Ovary (tissue), 3 donors: ENCODE results near the gene EFHB.

Experiments used
- CTCF ChIP-seq, 3 donors: fragments of 450-650 bp in 2 of 3; fragments of 200-600 bp in 1 of 3; IDR thresholded peaks; one replicate each; pipeline versions ENCODE4 v1.5.1 to v1.8.0; 2016 to 2022; ENCODE audit warnings: antibody characterized with exemption in 3 of 3, mild to moderate bottlenecking in 1 of 3
- EP300 ChIP-seq: sonication (generic); formaldehyde crosslinking; IDR thresholded peaks from one replicate; pipeline ENCODE4 v1.6.1; 2017; ENCODE audit warnings: antibody characterized with exemption
- donor health status: DM: no; HTN: no; CAD: no.

DNA sequence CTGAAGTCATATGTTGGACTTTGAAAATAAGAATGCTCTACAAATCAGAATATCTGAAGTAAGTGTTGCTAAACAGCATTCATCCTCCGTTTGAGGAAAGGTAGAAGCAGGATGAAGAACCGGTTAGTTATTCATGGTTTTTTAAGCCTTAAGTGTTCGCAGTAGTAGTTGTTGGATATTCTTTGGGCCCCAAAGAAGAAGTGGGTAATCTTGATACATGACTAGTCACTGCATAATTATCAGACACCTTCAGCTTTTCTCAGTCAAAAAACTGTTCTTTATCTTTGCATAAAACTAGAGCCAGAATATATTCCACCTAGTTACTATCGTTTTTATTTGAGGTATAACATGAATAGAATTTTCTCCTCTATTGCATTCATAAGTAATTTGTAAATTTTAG, 26.7 kb upstream of the EFHB start:
- no peak for TF ChIP-seq CTCF (IDR thresholded peaks at IDR 0.05)
- TF ChIP-seq EP300 = no peak
